GM19240 (cell line): Measurements from ENCODE around the gene MRGPRD.

ENCODE experiments used
- DNase-seq: peaks from one replicate; pipeline ENCODE4 v3.0.0; 2011; ENCODE audit warnings: low spot score; ENCODE audit not compliant: insufficient read length

Gene MRGPRD

GRCh38 chr11:68947151-68947550 is 33.6 kb downstream of the MRGPRD start:
- no peak for DNase-seq

GRCh38 chr11:68946416-68947090 is 34.2 kb downstream of the MRGPRD start:
- DNase-seq: no peak

GRCh38 chr11:68942751-68943271 is 38.0 kb downstream of the MRGPRD start:
- no peak for DNase-seq

- DNase-seq: no peak
These were observed 38.6 kb downstream of the MRGPRD start for GRCh38 chr11:68942095-68942620.

- no peak for DNase-seq
These were observed 39.3 kb downstream of the MRGPRD start for GRCh38 chr11:68941324-68942094.

- no peak for DNase-seq
These were observed 40.0 kb downstream of the MRGPRD start for GRCh38 chr11:68940651-68941323.

- DNase-seq: no peak
These were observed 40.9 kb downstream of the MRGPRD start for GRCh38 chr11:68939583-68940555.

- no peak for DNase-seq
These were observed 41.8 kb downstream of the MRGPRD start for GRCh38 chr11:68938816-68939582.

GRCh38 chr11:68938088-68938487 is 42.7 kb downstream of the MRGPRD start:
- DNase-seq: no peak

- DNase-seq: no peak
These were observed 43.8 kb downstream of the MRGPRD start for GRCh38 chr11:68936676-68937620.

GRCh38 chr11:68936358-68936636 is 44.5 kb downstream of the MRGPRD start:
- DNase-seq: no peak

- DNase-seq: no peak
These were observed 45.0 kb downstream of the MRGPRD start for GRCh38 chr11:68935516-68936357.

GRCh38 chr11:68935066-68935465 is 45.7 kb downstream of the MRGPRD start:
- no peak for DNase-seq

- no peak for DNase-seq
These were observed 46.1 kb downstream of the MRGPRD start for GRCh38 chr11:68934666-68935065.

GRCh38 chr11:68934321-68934645 is 46.5 kb downstream of the MRGPRD start:
- no peak for DNase-seq

GRCh38 chr11:68933605-68934320 is 47.0 kb downstream of the MRGPRD start:
- no peak for DNase-seq

GRCh38 chr11:68932933-68933577 is 47.7 kb downstream of the MRGPRD start:
- no peak for DNase-seq
